Neural cell (in vitro differentiated cells): ENCODE measurements around the gene ITGA4. TPM values are rescaled to one million over a fixed set of nuclear protein-coding genes. Genes with fewer than 3 reads are reported as not detected.

Source experiments
- H2AFZ ChIP-seq: fragments of 200-600, 300-800 bp; sonication (generic), shearing (Covaris generic); 2 replicates; pipeline ENCODE4 v1.6.0; 2014; ENCODE audit warnings: low read depth, mild to moderate bottlenecking, antibody characterized with exemption, low read length, moderate library complexity
- H3F3A ChIP-seq: fragments of 200-600 bp; shearing (Covaris generic); 2 replicates; pipeline ENCODE4 v1.6.1; 2016; ENCODE audit warnings: mild to moderate bottlenecking, moderate library complexity, mixed read lengths, antibody characterized with exemption, low read length; ENCODE audit not compliant: insufficient read depth, poor library complexity, severe bottlenecking
- H3K27ac ChIP-seq: fragments of 200-600, 300-800 bp; sonication (generic), shearing (Covaris generic); 2 replicates; pipeline ENCODE4 v1.5.1; 2014; ENCODE audit warnings: mild to moderate bottlenecking, low read length, moderate library complexity
- H3K27me3 ChIP-seq: fragments of 300-800, 200-600 bp; sonication (generic), shearing (Covaris generic); 2 replicates; pipeline ENCODE4 v1.6.0; 2014; ENCODE audit warnings: mild to moderate bottlenecking, low read depth, low read length, moderate library complexity; ENCODE audit not compliant: insufficient read depth
- H3K36me3 ChIP-seq: fragments of 300-800, 200-600 bp; sonication (generic), shearing (Covaris generic); 2 replicates; pipeline ENCODE4 v1.5.1; 2014; ENCODE audit warnings: mild to moderate bottlenecking, antibody characterized with exemption, low read length, moderate library complexity; ENCODE audit not compliant: insufficient read depth
- H3K4me2 ChIP-seq: fragments of 300-800, 200-600 bp; sonication (generic), shearing (Covaris generic); 2 replicates; pipeline ENCODE4 v1.6.0; 2014; ENCODE audit warnings: mild to moderate bottlenecking, low read length
- H3K4me3 ChIP-seq: fragments of 300-800, 200-600 bp; sonication (generic), shearing (Covaris generic); 2 replicates; pipeline ENCODE4 v1.5.1; 2014; ENCODE audit warnings: mild to moderate bottlenecking, low read length, moderate library complexity
- H3K79me2 ChIP-seq: fragments of 200-600 bp; shearing (Covaris generic); replicated peaks from 2 replicates; pipeline ENCODE4 v1.6.0; 2014; ENCODE audit warnings: mild to moderate bottlenecking, low read length, moderate library complexity; ENCODE audit not compliant: insufficient read depth
- H3K9ac ChIP-seq: fragments of 300-800, 200-600 bp; sonication (generic), shearing (Covaris generic); 2 replicates; pipeline ENCODE4 v1.6.1; 2016; ENCODE audit warnings: mild to moderate bottlenecking, low read length, mixed read lengths
- H3K9me2 ChIP-seq: fragments of 200-600 bp; shearing (Covaris generic); 2 replicates; pipeline ENCODE4 v1.6.1; 2016; ENCODE audit warnings: mild to moderate bottlenecking, low read length, mixed read lengths; ENCODE audit not compliant: insufficient read depth
- H3K9me3 ChIP-seq: fragments of 200-600, 300-800 bp; sonication (generic), shearing (Covaris generic); 2 replicates; pipeline ENCODE4 v1.6.1; 2016; ENCODE audit warnings: mild to moderate bottlenecking, mixed run types, low read length, moderate library complexity, mixed read lengths
- H4K20me1 ChIP-seq: fragments of 200-600 bp; shearing (Covaris generic); 2 replicates; pipeline ENCODE4 v1.6.1; 2016; ENCODE audit warnings: mild to moderate bottlenecking, mixed run types; ENCODE audit not compliant: insufficient read depth
- EP300 ChIP-seq: fragments of 450-650 bp; conservative IDR thresholded peaks from 2 replicates; pipeline ENCODE4 v1.6.1; 2014; ENCODE audit warnings: antibody characterized with exemption, mild to moderate bottlenecking, moderate library complexity; ENCODE audit not compliant: poor library complexity, severe bottlenecking
- EZH2 ChIP-seq: fragments of 200-600, 300-800 bp; shearing (Covaris generic), sonication (generic); IDR thresholded peaks from 2 replicates; pipeline ENCODE4 v1.6.1; 2014; ENCODE audit warnings: antibody characterized with exemption, low read length, borderline replicate concordance, mild to moderate bottlenecking; ENCODE audit not compliant: insufficient read depth, poor library complexity, severe bottlenecking
- MXI1 ChIP-seq: fragments of 450-650 bp; conservative IDR thresholded peaks from 2 replicates; pipeline ENCODE4 v1.6.1; 2014; ENCODE audit warnings: antibody characterized with exemption, mild to moderate bottlenecking; ENCODE audit not compliant: poor library complexity, severe bottlenecking
- POLR2AphosphoS5 ChIP-seq: IDR thresholded peaks from 2 replicates; pipeline ENCODE4 v1.6.1; 2012
- RAD21 ChIP-seq: fragments of 450-650 bp; conservative IDR thresholded peaks from 2 replicates; pipeline ENCODE4 v1.6.1; 2014; ENCODE audit warnings: antibody characterized with exemption, mild to moderate bottlenecking, moderate library complexity
- SMC3 ChIP-seq: fragments of 450-650 bp; conservative IDR thresholded peaks from 2 replicates; pipeline ENCODE4 v1.6.1; 2014; ENCODE audit warnings: antibody characterized with exemption, mild to moderate bottlenecking, moderate library complexity; ENCODE audit not compliant: poor library complexity
- TAF1 ChIP-seq: IDR thresholded peaks from 2 replicates; pipeline ENCODE4 v1.6.1; 2012; ENCODE audit warnings: low read depth
- polyA plus RNA-seq: library from polyadenylated mRNA; depleted of rRNA; stranded (reverse); fragments of >200 nt; gene quantifications from 2 replicates; pipeline ENCODE4 v1.2.3, GENCODE V29; 2014
- TF ChIP-seq, protein P1 (sequence below): fragments of 450-650 bp; IDR thresholded peaks from 2 replicates; pipeline ENCODE4 v1.5.1; 2014; ENCODE audit warnings: antibody characterized with exemption, mild to moderate bottlenecking, moderate library complexity; ENCODE audit not compliant: poor library complexity, severe bottlenecking
- TF ChIP-seq, protein P2 (sequence below): IDR thresholded peaks from 2 replicates; pipeline ENCODE4 v1.6.1; 2012; ENCODE audit warnings: borderline replicate concordance

ITGA4 gene
- polyA plus RNA-seq, 1 donor from 2014 or later = 0.40 TPM

DNA sequence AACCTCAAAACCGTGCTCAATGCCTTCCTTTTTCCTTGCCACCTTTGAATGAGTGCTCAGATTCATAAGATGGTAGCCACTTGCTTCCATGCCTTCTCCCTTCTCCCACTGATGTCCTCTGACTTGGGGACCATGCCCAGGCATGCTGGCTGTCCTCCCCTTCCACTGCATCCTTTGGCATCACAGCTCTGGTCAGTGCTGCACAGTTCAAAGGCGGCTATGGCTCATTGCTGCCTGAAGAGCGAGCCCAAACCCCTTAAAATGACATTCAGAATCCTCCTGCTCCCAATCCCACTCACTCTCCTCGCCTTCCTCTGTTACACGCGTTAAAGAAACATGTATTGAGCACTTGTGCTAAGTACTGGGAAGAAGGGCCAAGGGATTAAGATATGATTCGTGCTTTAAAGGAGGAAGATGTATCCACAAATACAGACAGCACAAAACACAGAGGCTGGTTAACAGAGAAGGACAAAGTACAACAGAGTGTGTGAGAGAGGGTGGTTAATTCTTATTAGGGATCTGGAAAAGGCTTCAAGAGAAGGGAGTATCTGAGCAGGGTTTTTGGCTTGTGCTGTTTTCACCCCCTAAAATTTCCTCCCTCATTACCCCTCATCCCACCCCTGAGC, 118.0 kb downstream of the ITGA4 start:
- Histone ChIP-seq H3K9me3 (no peaks in the 10 kb centered on the region), H2AFZ (no peak overlapping the region), H3K27me3 (no peaks in the 10 kb centered on the region), H3K4me2 (no peak overlapping the region), H3K79me2 (no peaks in the 10 kb centered on the region), H3K9ac (no peak overlapping the region), H3K36me3 (no peaks in the 10 kb centered on the region), H3K9me2 (no peaks in the 10 kb centered on the region), H3K27ac (no peak overlapping the region), H3K4me3 (no peak overlapping the region), H3F3A (no peaks in the 10 kb centered on the region), H4K20me1 (no peaks in the 10 kb centered on the region)
- TF ChIP-seq, protein P1, sequence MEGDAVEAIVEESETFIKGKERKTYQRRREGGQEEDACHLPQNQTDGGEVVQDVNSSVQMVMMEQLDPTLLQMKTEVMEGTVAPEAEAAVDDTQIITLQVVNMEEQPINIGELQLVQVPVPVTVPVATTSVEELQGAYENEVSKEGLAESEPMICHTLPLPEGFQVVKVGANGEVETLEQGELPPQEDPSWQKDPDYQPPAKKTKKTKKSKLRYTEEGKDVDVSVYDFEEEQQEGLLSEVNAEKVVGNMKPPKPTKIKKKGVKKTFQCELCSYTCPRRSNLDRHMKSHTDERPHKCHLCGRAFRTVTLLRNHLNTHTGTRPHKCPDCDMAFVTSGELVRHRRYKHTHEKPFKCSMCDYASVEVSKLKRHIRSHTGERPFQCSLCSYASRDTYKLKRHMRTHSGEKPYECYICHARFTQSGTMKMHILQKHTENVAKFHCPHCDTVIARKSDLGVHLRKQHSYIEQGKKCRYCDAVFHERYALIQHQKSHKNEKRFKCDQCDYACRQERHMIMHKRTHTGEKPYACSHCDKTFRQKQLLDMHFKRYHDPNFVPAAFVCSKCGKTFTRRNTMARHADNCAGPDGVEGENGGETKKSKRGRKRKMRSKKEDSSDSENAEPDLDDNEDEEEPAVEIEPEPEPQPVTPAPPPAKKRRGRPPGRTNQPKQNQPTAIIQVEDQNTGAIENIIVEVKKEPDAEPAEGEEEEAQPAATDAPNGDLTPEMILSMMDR = no peak
- TF ChIP-seq POLR2AphosphoS5 (no peak), TAF1 (no peak), EZH2 (no peak), RAD21 (no peak), SMC3 (no peak), MXI1 (no peak), EP300 (no peak)
- TF ChIP-seq, protein P2, sequence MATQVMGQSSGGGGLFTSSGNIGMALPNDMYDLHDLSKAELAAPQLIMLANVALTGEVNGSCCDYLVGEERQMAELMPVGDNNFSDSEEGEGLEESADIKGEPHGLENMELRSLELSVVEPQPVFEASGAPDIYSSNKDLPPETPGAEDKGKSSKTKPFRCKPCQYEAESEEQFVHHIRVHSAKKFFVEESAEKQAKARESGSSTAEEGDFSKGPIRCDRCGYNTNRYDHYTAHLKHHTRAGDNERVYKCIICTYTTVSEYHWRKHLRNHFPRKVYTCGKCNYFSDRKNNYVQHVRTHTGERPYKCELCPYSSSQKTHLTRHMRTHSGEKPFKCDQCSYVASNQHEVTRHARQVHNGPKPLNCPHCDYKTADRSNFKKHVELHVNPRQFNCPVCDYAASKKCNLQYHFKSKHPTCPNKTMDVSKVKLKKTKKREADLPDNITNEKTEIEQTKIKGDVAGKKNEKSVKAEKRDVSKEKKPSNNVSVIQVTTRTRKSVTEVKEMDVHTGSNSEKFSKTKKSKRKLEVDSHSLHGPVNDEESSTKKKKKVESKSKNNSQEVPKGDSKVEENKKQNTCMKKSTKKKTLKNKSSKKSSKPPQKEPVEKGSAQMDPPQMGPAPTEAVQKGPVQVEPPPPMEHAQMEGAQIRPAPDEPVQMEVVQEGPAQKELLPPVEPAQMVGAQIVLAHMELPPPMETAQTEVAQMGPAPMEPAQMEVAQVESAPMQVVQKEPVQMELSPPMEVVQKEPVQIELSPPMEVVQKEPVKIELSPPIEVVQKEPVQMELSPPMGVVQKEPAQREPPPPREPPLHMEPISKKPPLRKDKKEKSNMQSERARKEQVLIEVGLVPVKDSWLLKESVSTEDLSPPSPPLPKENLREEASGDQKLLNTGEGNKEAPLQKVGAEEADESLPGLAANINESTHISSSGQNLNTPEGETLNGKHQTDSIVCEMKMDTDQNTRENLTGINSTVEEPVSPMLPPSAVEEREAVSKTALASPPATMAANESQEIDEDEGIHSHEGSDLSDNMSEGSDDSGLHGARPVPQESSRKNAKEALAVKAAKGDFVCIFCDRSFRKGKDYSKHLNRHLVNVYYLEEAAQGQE = no peak

DNA sequence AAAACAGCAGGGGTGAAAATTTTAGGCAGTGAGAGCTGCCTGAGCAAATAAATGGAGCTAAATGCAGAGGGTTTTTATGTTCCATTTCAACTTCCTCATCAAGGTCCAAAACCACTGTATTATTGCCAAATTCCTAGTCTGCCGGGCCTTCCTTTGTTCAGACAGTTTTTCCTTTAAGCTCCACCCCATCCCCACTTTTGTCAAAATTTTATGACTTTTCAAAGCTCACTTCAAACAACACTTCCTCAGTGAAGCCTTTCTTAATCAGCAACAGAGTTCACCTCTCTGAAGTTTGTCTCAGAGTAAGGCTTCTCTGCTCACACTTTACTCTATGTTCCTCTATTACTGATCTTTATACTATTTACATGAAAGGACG, 118.5 kb downstream of the ITGA4 start:
- no peak overlapping the region for H3K27ac ChIP-seq
- no peaks in the 10 kb centered on the region for H3K79me2 ChIP-seq
- no peak overlapping the region for H3K9ac ChIP-seq
- no peaks in the 10 kb centered on the region for H4K20me1 ChIP-seq
- H3K4me2 ChIP-seq = no peak overlapping the region
- no peak overlapping the region for H2AFZ ChIP-seq
- H3K9me3 ChIP-seq = no peaks in the 10 kb centered on the region
- H3K36me3 ChIP-seq = no peaks in the 10 kb centered on the region
- H3K4me3 ChIP-seq = no peak overlapping the region
- no peaks in the 10 kb centered on the region for H3K27me3 ChIP-seq
- no peaks in the 10 kb centered on the region for H3K9me2 ChIP-seq
- TF ChIP-seq, protein P2 = no peak
- no peak for TF ChIP-seq SMC3
- TF ChIP-seq MXI1 = no peak
- TF ChIP-seq, protein P1 = no peak
- TF ChIP-seq RAD21 = no peak
- TF ChIP-seq POLR2AphosphoS5 = no peak
- TF ChIP-seq EP300 = no peak
- TF ChIP-seq EZH2 = no peak
- no peak for TF ChIP-seq TAF1
- H3F3A ChIP-seq = no peaks in the 10 kb centered on the region
